Stomach (tissue), 9 donors: ENCODE data around the gene HRCT1. TPM values are rescaled to one million over a fixed set of nuclear protein-coding genes. Genes with fewer than 3 reads are reported as not detected.
"Not testable (repeated sequence)": the region's sequence is repeated elsewhere in the genome, so short reads cannot be mapped to it uniquely, and the experiment has no call there.

ENCODE experiments used
- DNase-seq, 2 donors: peaks; one replicate each; pipeline versions ENCODE4 v3.0.0 to v3.0.0-alpha.2; 2013 to 2019
- H3K27ac ChIP-seq, 5 donors: fragments of 200-600 bp in 4 of 5; sonication (generic) in 4 of 5; one replicate each; pipeline ENCODE4 v1.5.1; 2013 to 2019; ENCODE audit warnings: mild to moderate bottlenecking in 1 of 5, moderate library complexity in 1 of 5
- H3K27me3 ChIP-seq, 3 donors: fragments of 200-600 bp; sonication (generic); one replicate each; pipeline ENCODE4 v1.5.1; 2017 to 2019; ENCODE audit warnings: mixed run types in 1 of 3
- H3K36me3 ChIP-seq, 4 donors: fragments of 200-600 bp; sonication (generic); 1 replicate in 3 of 4; 2 replicates in 1 of 4; pipeline ENCODE4 v1.5.1; 2016 to 2019
- H3K4me1 ChIP-seq, 4 donors: fragments of 200-600 bp; sonication (generic); one replicate each; pipeline ENCODE4 v1.5.1; 2016 to 2019
- H3K4me3 ChIP-seq, 4 donors: fragments of 200-600 bp; sonication (generic) in 3 of 4; one replicate each; pipeline ENCODE4 v1.5.1; 2016 to 2019; ENCODE audit warnings: mild to moderate bottlenecking in 1 of 4
- H3K9me3 ChIP-seq, 4 donors: fragments of 200-600 bp; sonication (generic); one replicate each; pipeline ENCODE4 v1.5.1; 2016 to 2019
- CTCF ChIP-seq, 7 experiments: fragments of 450-650 bp in 4 of 7; fragments of 200-600 bp in 3 of 7; sonication (generic) in 3 of 7; IDR thresholded peaks; one replicate each; pipeline ENCODE4 v1.5.1; 2016 to 2019; ENCODE audit warnings: antibody characterized with exemption in 7 of 7, control low read depth in 2 of 7, mild to moderate bottlenecking in 1 of 7
- EP300 ChIP-seq: sonication (generic); formaldehyde crosslinking; IDR thresholded peaks from one replicate; pipeline ENCODE4 v1.6.1; 2017; ENCODE audit warnings: antibody characterized with exemption
- POLR2A ChIP-seq, 4 donors: fragments of 450-650 bp; IDR thresholded peaks; one replicate each; pipeline ENCODE4 v1.6.1; 2016; ENCODE audit warnings: antibody characterized with exemption in 4 of 4, control low read depth in 2 of 4, mild to moderate bottlenecking in 1 of 4, moderate library complexity in 1 of 4
- POLR2AphosphoS5 ChIP-seq, 3 donors: sonication (generic); formaldehyde crosslinking; IDR thresholded peaks; one replicate each; pipeline ENCODE4 v1.6.1; 2016; ENCODE audit warnings: antibody characterized with exemption in 3 of 3
- WGBS, 5 donors: extraction: QIAGEN DNeasy Blood & Tissue Kit in 3 of 5; methylation state at CpG; one replicate each; pipeline versions ENCODE4 v1.1.5 to v1.1.7; 2013 to 2018; 5-methylcytosine and 5-hydroxymethylcytosine counted together
- intact Hi-C: fragments of 100-400 bp; cut with DNase I; formaldehyde crosslinking; loops from one replicate; pipeline ENCODE4 v1.15.1; 2023; ENCODE audit warnings: low total_unique reads
- polyA plus RNA-seq, 3 donors: library from polyadenylated mRNA; stranded (reverse); fragments of 200-250 nt; gene quantifications; one replicate each; pipeline ENCODE4 v1.2.3, GENCODE V29; 2013
- total RNA-seq, 5 donors: library from RNA; depleted of rRNA; stranded (reverse); fragments of >200 nt; gene quantifications; one replicate each; pipeline versions ENCODE4 v1.1.0 to v1.2.3, GENCODE V29; 2014 to 2016
- donor health status: healthy with polysubstance abuse.
- donor health status: Bipolar disorder and iron deficiency.
- donor health status: healthy.

Gene HRCT1
- total and polyA plus RNA-seq, 8 donors: 0.50 to 28.7 (median 5.3) TPM; not detected in 2

DNA sequence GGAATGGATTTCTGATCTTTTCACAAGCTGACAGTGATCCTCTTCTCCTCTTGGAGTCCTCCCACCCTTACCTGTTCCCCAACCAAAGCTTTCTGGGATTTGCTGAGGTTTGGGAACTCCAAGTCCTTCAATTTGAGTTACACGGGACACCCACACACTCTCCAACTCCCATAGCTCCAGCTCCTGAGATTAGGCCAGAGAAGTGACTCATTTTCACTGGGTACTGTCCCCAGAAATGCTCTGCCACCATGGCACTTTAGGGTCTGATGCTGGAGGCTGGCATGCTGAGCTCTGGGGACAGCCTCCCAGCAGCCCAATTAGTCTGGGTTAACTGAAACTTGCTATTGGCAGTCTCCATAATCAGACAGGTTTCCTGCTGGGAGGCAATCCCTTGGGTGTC lies 14.0 kb upstream of the HRCT1 start:
- intact Hi-C loops: no loop called here

DNA sequence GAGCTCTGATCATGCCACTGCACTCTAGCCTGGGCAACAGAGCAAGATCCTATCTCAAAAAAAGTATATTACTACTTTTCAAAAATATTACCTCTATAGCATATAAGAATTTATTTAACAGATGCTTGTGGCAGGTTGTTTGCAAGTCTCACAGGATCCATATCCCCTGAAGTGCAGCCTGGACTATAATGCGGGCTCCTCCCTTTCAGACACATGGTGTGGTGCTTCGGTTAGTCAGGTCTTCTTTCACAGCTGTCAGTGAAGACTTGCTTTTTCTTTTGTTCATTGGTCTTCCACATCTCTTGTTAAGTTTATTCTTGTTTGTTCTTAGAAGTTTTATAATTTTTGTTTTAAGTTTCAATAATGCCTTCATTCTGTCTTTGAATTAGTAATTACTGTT lies 9.4 kb upstream of the HRCT1 start:
- no peak for DNase-seq
- TF ChIP-seq CTCF (IDR thresholded peaks at IDR 0.05): no peak
- no peak for TF ChIP-seq POLR2A (IDR thresholded peaks at IDR 0.05)
- TF ChIP-seq EP300: no peak
- TF ChIP-seq POLR2AphosphoS5 (IDR thresholded peaks at IDR 0.05): no peak
- intact Hi-C loops: no loop called here

More for the DNA sequence above, 14.0 kb upstream of the HRCT1 start:
- H3K27me3 ChIP-seq: peaks cover 0 to 23% (median 0%) of the 10 kb centered on the region in 3 donors
- no peak for TF ChIP-seq CTCF (IDR thresholded peaks at IDR 0.05)
- TF ChIP-seq EP300: no peak
- TF ChIP-seq POLR2A (IDR thresholded peaks at IDR 0.05): no peak
- no peak for TF ChIP-seq POLR2AphosphoS5 (IDR thresholded peaks at IDR 0.05)
- 64 to 89% (median 89%) methylated on average over 1 of the region's 1 CpG for WGBS, 5 donors
- no peaks in the 10 kb centered on the region for H3K36me3 ChIP-seq
- H3K4me3 ChIP-seq: no peak overlapping the region
- H3K9me3 ChIP-seq: no peaks in the 10 kb centered on the region
- no peaks in the 10 kb centered on the region for H3K4me1 ChIP-seq
- DNase-seq: no peak
- H3K27ac ChIP-seq: no peak overlapping the region

DNA sequence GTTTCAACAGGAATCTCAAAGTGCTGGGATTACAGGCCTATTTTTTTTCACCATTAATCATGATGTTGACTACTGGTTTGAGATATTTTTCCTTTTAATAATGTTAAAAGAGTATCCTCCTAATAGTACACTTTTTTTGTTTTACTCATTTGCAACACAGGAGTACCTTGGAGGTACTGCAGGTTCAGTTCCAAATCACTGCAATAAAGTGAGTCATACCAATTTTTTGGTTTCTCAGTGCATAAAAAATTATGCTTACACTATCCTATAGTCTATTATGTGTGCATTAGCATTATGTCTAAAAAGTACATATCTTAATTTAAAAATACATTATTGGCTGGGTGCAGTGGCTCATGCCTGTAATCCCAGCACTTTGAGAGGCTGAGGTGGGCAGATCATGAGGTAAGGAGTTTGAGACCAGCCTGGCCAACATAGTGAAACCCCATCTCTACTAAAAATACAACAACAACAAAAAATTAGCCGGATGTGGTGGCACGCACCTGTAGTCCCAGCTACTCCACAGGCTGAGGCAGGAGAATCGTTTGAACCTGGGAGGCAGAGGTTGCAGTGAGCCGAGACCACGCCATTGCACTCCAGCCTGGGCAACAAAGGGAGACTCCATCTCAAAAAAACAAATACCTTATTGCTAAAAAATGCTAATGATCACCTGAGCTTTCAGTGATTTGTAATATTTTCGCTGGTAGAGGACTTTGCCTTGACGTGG lies 8.5 kb upstream of the HRCT1 start:
- H3K4me3 ChIP-seq, H3K36me3 ChIP-seq, intact Hi-C loops, H3K4me1 ChIP-seq, H3K27ac ChIP-seq, DNase-seq, H3K9me3 ChIP-seq: not testable (repeated sequence)
- WGBS, 5 donors: 86 to 95% (median 87%) methylated on average over 7 of the region's 7 CpGs
- peaks cover 0 to 22% (median 0%) of the 10 kb centered on the region in 3 donors for H3K27me3 ChIP-seq

More for the DNA sequence above, 9.4 kb upstream of the HRCT1 start:
- Histone ChIP-seq H3K36me3 (no peaks in the 10 kb centered on the region), H3K9me3 (no peaks in the 10 kb centered on the region), H3K4me1 (no peaks in the 10 kb centered on the region), H3K27me3 (peaks cover 0 to 28% (median 0%) of the 10 kb centered on the region in 3 donors), H3K27ac (no peak overlapping the region), H3K4me3 (no peak overlapping the region)
- WGBS, 5 donors: 87 to 99% (median 93%) methylated on average over 2 of the region's 2 CpGs

- no peak for DNase-seq
- peaks cover 0 to 4% (median 0%) of the 10 kb centered on the region in 4 donors for H3K4me1 ChIP-seq
- no peak overlapping the region for H3K4me3 ChIP-seq
- intact Hi-C loops: no loop called here
- H3K9me3 ChIP-seq: no peaks in the 10 kb centered on the region
- no peak overlapping the region for H3K27ac ChIP-seq
- TF ChIP-seq POLR2A (IDR thresholded peaks at IDR 0.05): no peak
- no peak for TF ChIP-seq POLR2AphosphoS5 (IDR thresholded peaks at IDR 0.05)
- TF ChIP-seq EP300: no peak
- TF ChIP-seq CTCF (IDR thresholded peaks at IDR 0.05): no peak
- no peaks in the 10 kb centered on the region for H3K36me3 ChIP-seq
- peaks cover 0 to 21% (median 0%) of the 10 kb centered on the region in 3 donors for H3K27me3 ChIP-seq
Measured at GRCh38 chr9:35898337-35898736, 7.7 kb upstream of the HRCT1 start.

GRCh38 chr9:35899021-35899420 lies 7.0 kb upstream of the HRCT1 start:
- H3K27ac ChIP-seq: no peak overlapping the region
- H3K4me1 ChIP-seq: peaks cover 0 to 8% (median 0%) of the 10 kb centered on the region in 4 donors
- whole genome bisulfite sequencing, 5 donors: 44 to 76% (median 46%) methylated on average over 2 of the region's 2 CpGs
- H3K27me3 ChIP-seq: peaks cover 0 to 19% (median 0%) of the 10 kb centered on the region in 3 donors
- TF ChIP-seq CTCF (IDR thresholded peaks at IDR 0.05): no peak
- TF ChIP-seq EP300: no peak
- no peak for TF ChIP-seq POLR2A (IDR thresholded peaks at IDR 0.05)
- no peak for TF ChIP-seq POLR2AphosphoS5 (IDR thresholded peaks at IDR 0.05)
- H3K4me3 ChIP-seq: no peak overlapping the region
- intact Hi-C loops: no loop called here
- H3K36me3 ChIP-seq: no peaks in the 10 kb centered on the region
- no peak for DNase-seq
- no peaks in the 10 kb centered on the region for H3K9me3 ChIP-seq
